HG03442 (cell line): ENCODE measurements around the gene HRCT1.
"Not testable (repeated sequence)": the region's sequence is repeated elsewhere in the genome, so short reads cannot be mapped to it uniquely, and the experiment has no call there.

Experiments
- ATAC-seq: cut with Tn5 transposase; IDR thresholded peaks from one replicate; pipeline ENCODE4 v1.9.1; 2021; ENCODE audit warnings: mild to moderate bottlenecking, moderate library complexity; ENCODE audit not compliant: unreplicated experiment

Gene HRCT1

GRCh38 chr9:35905912-35906679, at the start of gene HRCT1:
Gene HRCT1 (plus strand): TSS chr9:35906202. CDS start chr9:35906288, 86 bp downstream.
- ATAC-seq: no peak

GRCh38 chr9:35856206-35856605, 49.8 kb upstream of the HRCT1 start:
- ATAC-seq: no peak

GRCh38 chr9:35856882-35857281, 49.1 kb upstream of the HRCT1 start:
- ATAC-seq: no peak

- ATAC-seq: no peak
These were observed 47.5 kb upstream of the HRCT1 start for GRCh38 chr9:35858458-35858857.

- ATAC-seq: no peak
These were observed 46.6 kb upstream of the HRCT1 start for GRCh38 chr9:35859310-35859989.

- no peak for ATAC-seq
These were observed 46.0 kb upstream of the HRCT1 start for GRCh38 chr9:35859990-35860339.

- ATAC-seq: no peak
These were observed 44.7 kb upstream of the HRCT1 start for GRCh38 chr9:35861161-35861897.

- no peak for ATAC-seq
These were observed 43.7 kb upstream of the HRCT1 start for GRCh38 chr9:35862328-35862727.

GRCh38 chr9:35863583-35863982, 42.4 kb upstream of the HRCT1 start:
- no peak for ATAC-seq

GRCh38 chr9:35864695-35865255, 41.2 kb upstream of the HRCT1 start:
- no peak for ATAC-seq

- no peak for ATAC-seq
These were observed 38.5 kb upstream of the HRCT1 start for GRCh38 chr9:35867538-35867937.

GRCh38 chr9:35868933-35869332, 37.1 kb upstream of the HRCT1 start:
- no peak for ATAC-seq

GRCh38 chr9:35869621-35870216, 36.3 kb upstream of the HRCT1 start:
- ATAC-seq: no peak

- no peak for ATAC-seq
These were observed 35.6 kb upstream of the HRCT1 start, which contains the start of gene OR13J1 for GRCh38 chr9:35870351-35870923. Gene OR13J1 (minus strand): TSS chr9:35870401. CDS start chr9:35870401, 0 bp downstream.

- ATAC-seq: no peak
These were observed 34.5 kb upstream of the HRCT1 start for GRCh38 chr9:35871545-35871944.

- no peak for ATAC-seq
These were observed 33.5 kb upstream of the HRCT1 start for GRCh38 chr9:35872505-35872904.

GRCh38 chr9:35882263-35882848, 23.6 kb upstream of the HRCT1 start:
- no peak for ATAC-seq

GRCh38 chr9:35882996-35883395, 23.0 kb upstream of the HRCT1 start:
- ATAC-seq: no peak

GRCh38 chr9:35884908-35885307, 21.1 kb upstream of the HRCT1 start:
- ATAC-seq: not testable (repeated sequence)

GRCh38 chr9:35891646-35892045, 14.4 kb upstream of the HRCT1 start:
- no peak for ATAC-seq
